ENCODE data around the gene LRP1B.

Gene LRP1B

GRCh38 chr2:142131010-142131669 lies at the start of gene LRP1B:
Gene LRP1B, minus strand, starts transcription at chr2:142131016. Its CDS starts 287 bp downstream, at chr2:142130729.
- no peak for DNase-seq

DNA sequence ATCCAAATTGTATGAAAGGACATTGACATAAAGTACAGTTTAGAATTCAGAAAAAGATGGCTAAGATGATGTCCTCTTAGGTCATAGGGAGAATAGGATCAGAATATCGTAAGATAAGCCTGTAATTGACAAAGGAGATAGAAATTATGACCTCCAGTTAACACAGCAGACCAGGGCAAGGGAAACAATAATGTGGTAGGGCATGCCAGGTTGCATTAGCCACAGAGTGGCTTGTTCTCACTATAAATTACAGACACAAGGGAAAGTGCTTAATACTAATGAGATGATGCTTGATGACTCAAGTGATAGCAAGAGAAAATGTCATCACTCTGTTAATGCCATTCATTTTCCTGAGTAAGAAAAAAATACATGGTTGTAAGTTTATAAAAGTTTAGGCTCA lies 48.9 kb upstream of the LRP1B start:
- DNase-seq, result no peak

- DNase-seq, result no peak
Measured at GRCh38 chr2:142178604-142179003, 47.8 kb upstream of the LRP1B start.

GRCh38 chr2:142176941-142177340 lies 46.1 kb upstream of the LRP1B start:
- no peak for DNase-seq

DNA sequence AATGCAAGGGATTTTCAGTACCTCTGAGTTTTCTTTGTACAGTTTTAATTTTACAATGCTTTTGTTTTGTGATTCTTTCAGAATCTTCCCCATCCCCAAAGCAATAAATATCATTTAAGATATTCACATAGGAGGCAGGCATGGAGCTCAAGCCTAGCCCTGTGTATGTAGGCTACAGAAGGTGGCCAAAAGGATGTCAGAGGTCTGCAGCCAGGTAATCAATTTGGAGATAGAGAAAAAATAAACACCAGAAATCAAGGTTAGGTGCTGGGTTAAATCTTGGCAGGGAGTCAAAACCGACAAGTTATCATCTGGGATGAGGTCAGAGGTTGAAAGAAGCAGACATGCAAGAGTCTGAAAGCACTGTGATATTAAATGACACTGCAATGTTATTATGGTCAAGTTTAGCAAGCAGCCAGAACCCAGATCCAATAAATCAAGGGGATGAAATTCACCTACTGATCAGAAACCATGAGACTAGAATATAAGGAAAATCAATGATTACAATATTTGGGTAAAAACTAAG lies 45.1 kb upstream of the LRP1B start:
- DNase-seq, result no peak

DNA sequence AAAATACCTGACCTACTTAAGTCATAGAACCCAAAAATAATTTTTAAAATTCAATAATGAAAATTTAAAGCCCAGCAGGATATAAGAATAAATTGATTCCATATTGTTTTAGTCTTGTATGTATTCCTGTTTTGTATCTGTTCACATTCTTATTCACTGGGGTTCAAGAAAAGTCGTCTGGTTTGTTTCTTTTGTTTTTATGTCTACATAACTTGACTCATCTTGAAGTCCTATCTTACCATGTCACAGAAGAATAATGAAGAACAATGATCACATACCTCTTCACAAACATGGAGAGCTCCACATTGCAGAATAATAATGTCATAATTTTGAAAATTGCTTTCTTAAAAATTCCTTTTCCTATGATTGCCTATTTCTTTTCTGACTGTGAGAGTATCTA lies 43.4 kb upstream of the LRP1B start:
- no peak for DNase-seq

- DNase-seq, result no peak
Measured at GRCh38 chr2:142170847-142171246, 40.0 kb upstream of the LRP1B start.

GRCh38 chr2:142165790-142166189 lies 35.0 kb upstream of the LRP1B start:
- DNase-seq, result no peak

DNA sequence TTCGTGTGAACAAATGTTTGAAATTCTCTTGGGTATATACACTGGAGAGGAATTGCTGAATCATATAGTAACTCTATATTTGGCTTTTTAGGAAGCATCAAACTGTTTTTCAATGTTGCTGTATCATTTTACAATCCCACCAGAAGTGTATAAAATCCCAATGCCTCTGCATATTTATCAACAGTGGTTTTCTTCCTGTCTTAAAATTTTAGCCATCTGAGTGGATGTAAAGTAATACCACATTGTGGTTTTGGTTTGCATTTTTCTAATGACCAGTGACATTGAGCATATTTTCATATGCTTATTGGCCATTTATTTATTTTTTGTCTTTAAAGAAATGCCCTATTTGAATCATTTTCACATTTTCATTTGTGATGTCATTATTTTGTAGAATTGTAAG lies 22.8 kb upstream of the LRP1B start:
- no peak for DNase-seq

GRCh38 chr2:142150453-142150852 lies 19.6 kb upstream of the LRP1B start:
- DNase-seq, result no peak

DNA sequence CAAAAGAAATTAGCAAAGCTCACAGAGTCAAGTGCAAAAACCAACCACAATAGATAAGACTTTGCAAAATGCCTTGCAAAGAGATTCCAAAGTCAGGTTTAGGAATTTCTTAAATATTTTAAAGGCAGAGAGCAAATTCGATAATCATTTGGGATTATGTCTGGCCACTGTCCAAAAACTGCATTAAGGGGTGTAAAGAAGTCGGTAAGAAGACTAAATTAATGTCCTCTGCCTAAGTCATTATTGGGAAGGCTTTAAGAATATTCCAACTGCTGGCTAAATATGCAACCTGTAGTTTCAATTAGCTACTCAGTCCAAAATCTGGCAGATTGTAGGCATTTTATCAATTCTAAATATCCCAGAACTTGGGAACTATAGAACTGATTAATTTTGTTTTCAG lies 13.7 kb upstream of the LRP1B start:
- no peak for DNase-seq

- no peak for DNase-seq
Measured at GRCh38 chr2:142142595-142142994, 11.8 kb upstream of the LRP1B start.

- DNase-seq, result no peak
Measured at GRCh38 chr2:142140434-142140845, 9.6 kb upstream of the LRP1B start.

- no peak for DNase-seq
Measured at GRCh38 chr2:142139384-142139783, 8.6 kb upstream of the LRP1B start.

DNA sequence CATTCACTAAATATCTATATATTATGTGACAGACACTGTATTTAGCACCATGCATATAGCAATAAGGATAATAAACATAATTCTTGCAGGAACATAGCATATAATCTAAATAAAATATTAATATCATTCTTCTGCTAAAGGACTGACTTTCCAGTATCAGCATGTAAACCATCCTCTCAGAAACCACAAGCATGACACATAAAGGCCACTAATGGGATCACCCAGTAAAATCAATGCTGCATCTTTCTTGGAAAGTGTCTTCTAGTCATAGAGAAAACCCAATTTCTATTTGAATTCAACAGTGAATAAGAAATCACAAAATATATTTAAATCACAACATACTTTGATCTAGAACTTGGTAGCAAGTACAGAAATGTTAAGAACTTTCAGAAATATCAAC lies 5.8 kb upstream of the LRP1B start:
- no peak for DNase-seq

- DNase-seq, result no peak
Measured at GRCh38 chr2:142134911-142135310, 4.1 kb upstream of the LRP1B start.

DNA sequence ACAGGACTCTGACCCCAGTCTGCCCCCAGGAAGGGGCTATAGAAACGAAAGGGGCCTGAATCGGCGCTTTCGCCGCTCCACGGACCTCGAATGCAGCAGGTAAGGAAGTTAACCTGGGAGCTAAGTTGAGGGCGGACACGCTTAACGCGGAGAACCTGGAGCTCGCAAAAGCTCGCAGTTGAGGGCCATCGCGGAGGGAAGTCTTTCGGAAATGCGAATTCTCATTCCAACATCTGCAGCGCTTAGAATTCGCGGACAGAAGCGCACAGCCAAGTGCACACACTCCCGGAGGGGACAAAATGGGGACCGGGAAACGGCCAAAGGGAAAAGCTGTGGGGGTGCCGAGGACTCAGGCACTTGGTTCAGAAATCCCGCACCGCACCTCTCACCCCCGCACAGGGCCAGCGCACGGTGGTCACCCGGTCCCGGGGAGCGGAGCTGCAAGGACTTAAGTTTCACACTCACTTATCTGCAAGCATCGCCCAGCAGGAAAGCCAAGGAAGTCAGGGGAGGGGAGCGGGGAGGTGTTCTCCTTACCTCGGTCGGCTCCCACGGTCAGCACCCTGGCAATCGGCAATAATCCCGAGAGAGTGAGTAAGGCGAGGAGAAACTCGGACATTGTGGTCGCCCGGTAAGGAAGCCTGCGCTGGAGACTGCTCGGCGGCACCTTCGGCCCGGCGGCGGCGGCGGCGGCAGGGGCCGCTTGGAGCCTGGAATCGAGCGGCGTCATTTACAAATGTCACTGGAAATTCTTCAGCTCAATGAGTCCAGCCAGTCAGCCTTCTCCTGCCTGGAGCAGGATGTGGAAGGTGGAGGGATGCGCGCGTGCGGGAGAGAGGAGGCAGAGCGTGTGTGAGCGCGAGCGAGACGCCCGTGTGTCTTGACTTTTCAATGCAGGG lies 456 bp downstream of the LRP1B start:
- DNase-seq, result no peak

GRCh38 chr2:142128105-142128504 lies 2.7 kb downstream of the LRP1B start:
- DNase-seq, result no peak

GRCh38 chr2:142127248-142127647 lies 3.6 kb downstream of the LRP1B start:
- no peak for DNase-seq

- no peak for DNase-seq
Measured at GRCh38 chr2:142124706-142125105, 6.1 kb downstream of the LRP1B start.

GRCh38 chr2:142119347-142119746 lies 11.5 kb downstream of the LRP1B start:
- DNase-seq, result no peak

DNA sequence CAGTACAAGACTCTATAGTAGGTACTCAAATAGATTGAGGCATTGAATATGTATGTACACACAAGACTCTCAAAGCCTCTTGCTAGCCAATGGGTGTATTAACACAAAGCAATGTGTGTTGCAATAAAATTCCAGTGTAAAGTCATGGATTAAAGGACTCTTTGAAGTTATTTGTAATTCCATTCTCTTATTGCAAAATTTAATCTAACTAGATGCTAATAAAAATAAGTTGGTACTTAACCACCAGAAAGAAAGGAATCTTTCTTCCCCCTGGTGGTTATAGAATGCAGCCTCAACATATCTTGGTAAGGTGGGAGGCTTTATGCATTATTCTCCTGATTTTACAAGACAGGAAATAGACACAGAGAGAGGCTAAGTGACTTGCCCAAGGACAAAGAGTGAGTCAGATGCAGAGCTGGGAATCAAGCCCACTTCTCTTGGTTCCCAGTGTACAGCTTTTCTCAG lies 18.0 kb downstream of the LRP1B start:
- DNase-seq, result no peak

- DNase-seq, result no peak
Measured at GRCh38 chr2:142104134-142104758, 26.6 kb downstream of the LRP1B start.

- no peak for DNase-seq
Measured at GRCh38 chr2:142100970-142101369, 29.8 kb downstream of the LRP1B start.

All from GDM1 (cell line).